GM19324 (cell line): ENCODE results near the gene PSORS1C1.
A peak's percentile ranks its signal among the peaks of the same experiment; 100 is the strongest.
"Not testable (repeated sequence)": the region's sequence is repeated elsewhere in the genome, so short reads cannot be mapped to it uniquely, and the experiment has no call there.

Experiments
- ATAC-seq: cut with Tn5 transposase; IDR thresholded peaks from one replicate; pipeline ENCODE4 v1.9.1; 2021; ENCODE audit warnings: mild to moderate bottlenecking, moderate library complexity; ENCODE audit not compliant: unreplicated experiment, low FRiP score

PSORS1C1 gene

GRCh38 chr6:31172973-31173384 is 58.4 kb downstream of the PSORS1C1 start:
- no peak for ATAC-seq

DNA sequence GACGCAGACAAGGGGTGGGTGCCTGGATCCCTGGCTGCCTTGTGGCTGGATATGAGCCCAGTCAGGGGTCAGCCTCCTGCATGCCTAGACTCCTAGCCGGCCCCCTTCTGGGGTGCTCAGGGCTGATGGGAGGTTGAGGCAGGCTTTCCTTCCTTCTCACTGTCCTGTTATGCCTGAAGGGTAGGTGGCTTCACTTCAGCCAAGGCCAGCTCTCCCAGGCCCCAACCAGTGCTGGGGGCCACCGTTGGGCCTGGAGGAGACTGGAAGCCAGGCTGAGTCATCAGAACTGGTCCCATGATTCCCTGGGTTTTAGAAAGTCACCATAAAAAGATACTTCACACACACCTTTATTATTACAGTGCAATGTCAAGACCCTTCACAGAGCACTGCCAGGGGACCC is 58.8 kb downstream of the PSORS1C1 start:
- no peak for ATAC-seq

DNA sequence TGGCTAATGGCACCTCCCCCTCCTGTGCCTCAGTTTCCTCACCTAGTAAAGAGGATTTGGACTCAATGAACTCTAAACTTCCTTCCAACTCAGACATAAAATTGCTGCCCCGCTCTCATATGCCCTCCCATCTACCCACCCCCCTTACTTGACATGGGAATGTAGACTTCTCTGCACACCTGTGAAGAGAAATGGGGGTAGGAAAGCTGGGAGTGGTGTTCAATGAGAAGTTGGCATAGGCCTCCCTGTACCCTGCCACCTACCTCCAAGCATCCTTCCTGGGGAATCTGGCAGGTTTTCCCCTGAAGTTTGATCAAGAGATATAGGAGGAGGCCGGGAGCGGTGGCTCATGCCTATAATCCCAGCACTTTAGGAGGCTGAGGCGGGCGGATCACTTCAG is 59.8 kb downstream of the PSORS1C1 start:
- no peak for ATAC-seq

- ATAC-seq, result no peak
These were observed 61.4 kb downstream of the PSORS1C1 start for GRCh38 chr6:31175971-31176370.

GRCh38 chr6:31178143-31179041 is 63.8 kb downstream of the PSORS1C1 start:
- no peak for ATAC-seq

DNA sequence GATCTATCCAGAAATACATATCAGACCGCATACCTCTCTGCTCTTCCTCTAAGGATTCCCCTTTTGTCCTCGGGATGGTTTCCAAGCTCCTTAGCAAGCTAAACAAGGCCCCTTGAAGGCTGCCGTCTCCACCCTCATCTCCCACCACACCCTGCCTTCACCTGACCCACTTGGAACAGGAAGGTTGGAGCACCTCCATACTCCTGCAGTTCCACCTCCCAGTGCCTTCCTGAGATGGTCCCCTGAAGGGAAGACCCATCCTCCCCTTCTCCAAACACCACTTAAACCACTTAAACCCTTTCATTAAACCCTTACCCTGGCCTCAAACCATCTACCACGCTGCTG is 64.4 kb downstream of the PSORS1C1 start:
- no peak for ATAC-seq

- no peak for ATAC-seq
These were observed 65.3 kb downstream of the PSORS1C1 start for GRCh38 chr6:31179896-31180295.

GRCh38 chr6:31180500-31180899 is 65.9 kb downstream of the PSORS1C1 start:
- ATAC-seq, result peak; percentile 97

GRCh38 chr6:31183287-31183686 is 68.7 kb downstream of the PSORS1C1 start:
- not testable (repeated sequence) for ATAC-seq

GRCh38 chr6:31183859-31184258 is 69.3 kb downstream of the PSORS1C1 start:
- not testable (repeated sequence) for ATAC-seq

GRCh38 chr6:31185695-31186051 is 71.1 kb downstream of the PSORS1C1 start:
- ATAC-seq, result not testable (repeated sequence)

GRCh38 chr6:31186052-31186734 is 71.6 kb downstream of the PSORS1C1 start:
- no peak for ATAC-seq

DNA sequence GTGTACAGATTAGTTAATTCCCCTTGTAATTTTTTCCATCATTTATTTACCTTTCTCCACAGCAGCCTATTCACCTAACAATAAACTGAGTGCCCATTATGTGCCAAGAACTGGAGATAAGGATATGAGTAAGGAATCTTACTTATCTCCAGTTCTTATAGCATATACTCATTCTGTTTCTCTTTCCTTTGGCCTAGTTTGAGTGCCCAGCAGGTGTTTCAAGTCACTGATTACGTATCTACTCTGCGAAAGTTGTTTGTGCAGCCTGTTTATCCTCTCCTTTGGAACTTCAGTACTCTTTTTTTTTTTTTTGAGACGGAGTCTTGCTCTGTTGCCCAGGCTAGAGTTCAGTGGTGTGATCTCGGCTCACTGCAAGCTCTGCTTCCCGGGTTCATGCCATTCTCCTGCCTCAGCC is 73.2 kb downstream of the PSORS1C1 start:
- no peak for ATAC-seq

DNA sequence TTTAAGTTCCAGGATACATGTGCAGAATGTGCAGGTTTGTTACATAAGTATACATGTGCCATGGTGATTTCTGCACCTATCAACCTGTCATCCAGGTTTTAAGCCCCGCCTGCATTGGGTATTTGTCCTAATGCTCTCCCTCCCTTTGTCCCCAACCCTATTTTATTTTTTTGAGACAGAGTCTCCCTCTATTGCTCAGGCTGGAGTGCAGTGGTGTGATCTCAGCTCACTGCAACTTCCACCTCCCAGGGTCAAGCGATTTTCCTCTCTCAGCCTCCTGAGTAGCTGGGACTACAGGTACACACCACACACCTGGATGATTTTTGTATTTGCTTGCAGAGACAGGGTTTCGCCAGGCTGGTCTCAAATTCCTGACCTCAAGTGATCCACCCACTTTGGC is 74.6 kb downstream of the PSORS1C1 start:
- not testable (repeated sequence) for ATAC-seq
